HUES64 (cell line): Measurements from ENCODE around the gene ANOS1. TPM values are rescaled to one million over a fixed set of nuclear protein-coding genes. Genes with fewer than 3 reads are reported as not detected.
"Not testable (repeated sequence)": the region's sequence is repeated elsewhere in the genome, so short reads cannot be mapped to it uniquely, and the experiment has no call there.

ENCODE experiments used
- H3K27ac ChIP-seq: 2 replicates; pipeline ENCODE4 v1.7.0; 2013; ENCODE audit warnings: low read depth, low read length, inconsistent platforms
- H3K27me3 ChIP-seq: 2 replicates; pipeline ENCODE4 v1.6.1; 2013; ENCODE audit warnings: mild to moderate bottlenecking, low read length; ENCODE audit not compliant: insufficient read depth
- H3K36me3 ChIP-seq: 2 replicates; pipeline ENCODE4 v1.6.1; 2013; ENCODE audit warnings: mild to moderate bottlenecking, low read length; ENCODE audit not compliant: insufficient read depth
- H3K4me1 ChIP-seq: 2 replicates; pipeline ENCODE4 v1.6.1; 2013; ENCODE audit warnings: mild to moderate bottlenecking, low read length, moderate library complexity; ENCODE audit not compliant: insufficient read depth
- H3K4me3 ChIP-seq: 2 replicates; pipeline ENCODE4 v1.5.1; 2013; ENCODE audit warnings: mild to moderate bottlenecking, low read length, moderate library complexity
- H3K9ac ChIP-seq: 2 replicates; pipeline ENCODE4 v1.6.1; 2013; ENCODE audit warnings: mild to moderate bottlenecking, low read depth, low read length
- H3K9me3 ChIP-seq: 2 replicates; pipeline ENCODE4 v1.6.1; 2013; ENCODE audit warnings: low read depth, low read length; ENCODE audit not compliant: insufficient read depth
- WGBS: fragments of 150-250, 120-280 bp; methylation state at CpG from one replicate; pipeline ENCODE4 v1.1.7; 2013; ENCODE audit warnings: missing lambda C conversion rate; 5-methylcytosine and 5-hydroxymethylcytosine counted together
- polyA plus RNA-seq, 2 experiments: library from polyadenylated mRNA; stranded (reverse); fragments of 50-300 nt; gene quantifications; one replicate each; pipeline ENCODE4 v1.2.3, GENCODE V29; 2013

ANOS1 gene, protein sequence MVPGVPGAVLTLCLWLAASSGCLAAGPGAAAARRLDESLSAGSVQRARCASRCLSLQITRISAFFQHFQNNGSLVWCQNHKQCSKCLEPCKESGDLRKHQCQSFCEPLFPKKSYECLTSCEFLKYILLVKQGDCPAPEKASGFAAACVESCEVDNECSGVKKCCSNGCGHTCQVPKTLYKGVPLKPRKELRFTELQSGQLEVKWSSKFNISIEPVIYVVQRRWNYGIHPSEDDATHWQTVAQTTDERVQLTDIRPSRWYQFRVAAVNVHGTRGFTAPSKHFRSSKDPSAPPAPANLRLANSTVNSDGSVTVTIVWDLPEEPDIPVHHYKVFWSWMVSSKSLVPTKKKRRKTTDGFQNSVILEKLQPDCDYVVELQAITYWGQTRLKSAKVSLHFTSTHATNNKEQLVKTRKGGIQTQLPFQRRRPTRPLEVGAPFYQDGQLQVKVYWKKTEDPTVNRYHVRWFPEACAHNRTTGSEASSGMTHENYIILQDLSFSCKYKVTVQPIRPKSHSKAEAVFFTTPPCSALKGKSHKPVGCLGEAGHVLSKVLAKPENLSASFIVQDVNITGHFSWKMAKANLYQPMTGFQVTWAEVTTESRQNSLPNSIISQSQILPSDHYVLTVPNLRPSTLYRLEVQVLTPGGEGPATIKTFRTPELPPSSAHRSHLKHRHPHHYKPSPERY
- polyA plus RNA-seq (2013, experiment 1 of 2), result 43.9 TPM
- 37.7 TPM for polyA plus RNA-seq (2013, experiment 2 of 2)

DNA sequence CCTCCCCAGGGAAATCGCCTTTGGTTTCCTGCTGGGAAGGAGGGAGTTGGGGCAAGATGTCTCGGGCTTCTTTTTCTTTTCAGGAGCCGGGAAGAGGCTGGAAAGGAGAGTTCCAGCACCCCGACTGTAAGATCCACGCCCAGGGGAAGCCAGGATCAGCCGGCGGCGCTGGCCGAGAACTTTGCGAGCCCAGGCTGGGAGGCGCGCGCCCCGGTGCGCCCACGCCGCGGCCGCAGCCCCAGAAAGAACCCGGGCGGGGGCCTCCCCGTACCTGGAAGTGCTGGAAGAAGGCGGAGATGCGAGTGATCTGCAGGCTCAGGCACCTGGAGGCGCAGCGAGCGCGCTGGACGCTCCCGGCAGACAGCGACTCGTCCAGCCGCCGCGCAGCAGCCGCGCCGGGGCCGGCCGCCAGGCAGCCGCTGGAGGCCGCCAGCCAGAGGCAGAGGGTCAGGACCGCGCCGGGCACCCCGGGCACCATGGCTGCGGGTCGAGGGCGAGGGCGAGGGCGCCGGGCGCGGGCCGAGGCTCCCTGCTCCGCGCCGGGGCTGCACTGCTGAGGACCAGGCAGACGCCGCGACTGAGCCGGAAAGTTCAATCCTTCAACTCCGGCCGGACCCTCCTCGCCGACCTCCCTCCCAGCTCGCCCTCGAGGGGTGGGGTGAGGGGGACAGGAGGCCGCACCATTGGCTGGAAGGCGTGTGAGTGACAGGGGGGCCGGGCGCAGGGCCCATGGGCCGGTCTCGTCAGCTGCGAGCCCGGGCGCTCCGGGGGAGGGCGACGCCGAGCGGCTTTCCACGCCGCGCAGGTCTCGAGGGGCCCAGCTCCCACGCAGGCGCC, at the start of gene ANOS1:
Gene ANOS1 (minus strand): TSS at position 579 of the 837 bp plus-strand sequence. CDS start 101 bp downstream, at position 478.
- WGBS, result under 1% methylated on average over 82 of the region's 88 CpGs
- H3K4me3 ChIP-seq, result peak within 1 kb of the TSS; percentile 78

GRCh38 chrX:8773117-8773516, 41.2 kb upstream of the ANOS1 start:
- H3K27me3 ChIP-seq, result no peaks in the 10 kb centered on the region
- no peak overlapping the region for H3K27ac ChIP-seq
- no peaks in the 10 kb centered on the region for H3K36me3 ChIP-seq
- H3K4me1 ChIP-seq, result no peaks in the 10 kb centered on the region
- H3K9ac ChIP-seq, result no peak overlapping the region
- WGBS, result 67% methylated on average over 5 of the region's 5 CpGs
- H3K9me3 ChIP-seq, result no peaks in the 10 kb centered on the region
- no peak overlapping the region for H3K4me3 ChIP-seq

More for the DNA sequence above, at the start of gene ANOS1:
- peaks cover 49% of the 10 kb centered on the region for H3K27me3 ChIP-seq
- no peaks in the 10 kb centered on the region for H3K36me3 ChIP-seq
- no peaks in the 10 kb centered on the region for H3K9me3 ChIP-seq
- peak within 1 kb of the TSS; percentile 49 for H3K9ac ChIP-seq
- H3K27ac ChIP-seq, result no peak within 1 kb of the TSS
- H3K4me1 ChIP-seq, result peaks cover 9% of the 10 kb centered on the region; the same call in 1 of the 2 replicates

DNA sequence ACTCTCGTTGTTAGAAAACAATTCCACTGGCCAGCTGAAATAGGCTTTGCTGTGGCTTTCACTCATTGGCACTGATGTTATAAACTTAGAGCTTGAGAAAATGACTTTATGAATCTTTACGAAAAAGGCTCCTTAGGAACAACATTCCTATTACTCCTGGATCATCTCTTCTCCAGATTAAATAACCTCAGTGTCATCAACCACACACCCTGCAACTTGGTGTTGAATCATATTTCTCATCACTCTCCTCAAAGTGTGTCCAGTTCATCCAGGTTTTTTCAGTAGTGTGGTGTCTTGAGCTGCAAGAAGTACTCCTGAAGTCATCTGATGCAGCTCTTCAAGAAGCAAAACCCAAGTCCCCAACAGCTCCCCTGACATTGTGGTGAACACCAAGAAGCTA, 28.1 kb upstream of the ANOS1 start:
- H3K27me3 ChIP-seq, result no peaks in the 10 kb centered on the region
- no peak overlapping the region for H3K9ac ChIP-seq
- H3K36me3 ChIP-seq, result no peaks in the 10 kb centered on the region
- H3K4me1 ChIP-seq, result no peaks in the 10 kb centered on the region
- H3K4me3 ChIP-seq, result no peak overlapping the region
- no peak overlapping the region for H3K27ac ChIP-seq
- H3K9me3 ChIP-seq, result no peaks in the 10 kb centered on the region
- WGBS, result 96% methylated on average over 2 of the region's 2 CpGs

GRCh38 chrX:8758706-8759105, 26.8 kb upstream of the ANOS1 start:
- H3K36me3 ChIP-seq, H3K9ac ChIP-seq, H3K27ac ChIP-seq, H3K4me1 ChIP-seq, H3K27me3 ChIP-seq, H3K9me3 ChIP-seq, H3K4me3 ChIP-seq: not testable (repeated sequence)
- WGBS, result 93% methylated on average over 4 of the region's 5 CpGs

- H3K4me3 ChIP-seq, H3K9me3 ChIP-seq, H3K27ac ChIP-seq, H3K27me3 ChIP-seq, H3K4me1 ChIP-seq, H3K9ac ChIP-seq, H3K36me3 ChIP-seq: not testable (repeated sequence)
- WGBS, result 89% methylated on average over 4 of the region's 7 CpGs
Observed at GRCh38 chrX:8757609-8758389, 25.9 kb upstream of the ANOS1 start.

GRCh38 chrX:8755813-8756212, 23.9 kb upstream of the ANOS1 start:
- no peaks in the 10 kb centered on the region for H3K27me3 ChIP-seq
- no peak overlapping the region for H3K27ac ChIP-seq
- H3K4me3 ChIP-seq, result no peak overlapping the region
- H3K9ac ChIP-seq, result no peak overlapping the region
- H3K36me3 ChIP-seq, result no peaks in the 10 kb centered on the region
- H3K9me3 ChIP-seq, result no peaks in the 10 kb centered on the region
- no peaks in the 10 kb centered on the region for H3K4me1 ChIP-seq

DNA sequence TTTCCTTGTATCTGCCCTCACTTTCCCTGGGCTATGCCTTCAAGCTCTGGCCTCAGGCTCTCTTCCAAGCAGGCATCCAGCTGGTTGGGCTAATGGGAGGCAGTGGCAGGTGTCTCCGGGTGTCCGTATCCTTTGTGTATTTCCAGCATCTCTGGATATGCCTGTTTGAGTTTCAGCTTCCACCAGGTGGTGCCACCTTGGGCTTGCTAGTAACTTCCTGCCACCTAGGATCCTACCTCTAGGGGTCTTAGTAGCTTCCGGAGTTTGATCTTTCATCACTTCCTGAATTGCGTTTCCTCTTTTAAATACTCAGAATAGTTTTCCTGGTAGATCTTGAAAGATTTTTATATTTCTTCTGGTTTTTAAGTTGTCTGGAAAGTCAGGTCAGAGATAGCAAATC, 23.2 kb upstream of the ANOS1 start:
- no peaks in the 10 kb centered on the region for H3K9me3 ChIP-seq
- H3K4me3 ChIP-seq, result no peak overlapping the region
- no peak overlapping the region for H3K27ac ChIP-seq
- no peak overlapping the region for H3K9ac ChIP-seq
- 88% methylated on average over 4 of the region's 4 CpGs for WGBS
- no peaks in the 10 kb centered on the region for H3K27me3 ChIP-seq
- no peaks in the 10 kb centered on the region for H3K36me3 ChIP-seq
- no peaks in the 10 kb centered on the region for H3K4me1 ChIP-seq

GRCh38 chrX:8749697-8750096, 17.8 kb upstream of the ANOS1 start:
- no peaks in the 10 kb centered on the region for H3K9me3 ChIP-seq
- H3K27ac ChIP-seq, result no peak overlapping the region
- no peaks in the 10 kb centered on the region for H3K4me1 ChIP-seq
- H3K27me3 ChIP-seq, result no peaks in the 10 kb centered on the region
- no peak overlapping the region for H3K4me3 ChIP-seq
- H3K36me3 ChIP-seq, result no peaks in the 10 kb centered on the region
- H3K9ac ChIP-seq, result no peak overlapping the region

GRCh38 chrX:8748855-8749254, 16.9 kb upstream of the ANOS1 start:
- 19% methylated on average over 6 of the region's 6 CpGs for WGBS
- no peak overlapping the region for H3K9ac ChIP-seq
- H3K36me3 ChIP-seq, result no peaks in the 10 kb centered on the region
- no peaks in the 10 kb centered on the region for H3K4me1 ChIP-seq
- H3K27ac ChIP-seq, result no peak overlapping the region
- no peaks in the 10 kb centered on the region for H3K9me3 ChIP-seq
- no peaks in the 10 kb centered on the region for H3K27me3 ChIP-seq
- no peak overlapping the region for H3K4me3 ChIP-seq

DNA sequence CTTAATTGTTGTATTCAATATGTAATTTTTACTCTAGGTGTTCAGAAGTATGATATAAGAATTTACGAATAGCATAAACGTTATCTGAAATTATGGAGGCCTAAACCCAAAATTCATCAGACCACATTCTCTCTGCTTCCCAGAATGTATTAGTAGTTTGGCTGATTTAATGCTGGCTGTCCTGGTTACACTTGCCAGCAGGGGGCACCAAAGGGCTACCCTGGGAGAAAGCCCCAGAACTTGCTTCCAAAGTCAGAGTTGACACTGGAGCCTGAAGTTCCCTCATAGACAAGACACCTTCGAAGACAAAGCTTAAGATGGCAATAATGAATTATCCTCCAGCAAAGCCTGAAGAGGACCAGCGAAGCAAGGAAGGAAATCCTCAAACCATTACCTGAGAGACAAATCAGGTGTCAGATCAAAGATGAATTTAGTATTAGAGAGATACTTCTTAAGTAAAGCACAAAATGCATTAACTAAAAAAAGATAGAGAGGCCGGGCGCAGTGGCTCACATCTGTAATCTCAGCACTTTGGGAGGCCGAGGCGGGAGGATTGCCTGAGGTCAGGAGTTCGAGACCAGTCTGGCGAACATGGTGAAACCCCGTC, 11.3 kb upstream of the ANOS1 start:
- 91% methylated on average over 5 of the region's 11 CpGs for WGBS
- Histone ChIP-seq H3K9me3 (no peaks in the 10 kb centered on the region), H3K4me1 (peaks cover 2% of the 10 kb centered on the region; the same call in 1 of the 2 replicates), H3K4me3 (no peak overlapping the region), H3K27me3 (no peaks in the 10 kb centered on the region), H3K36me3 (no peaks in the 10 kb centered on the region), H3K9ac (no peak overlapping the region), H3K27ac (no peak overlapping the region)
